Fibroblast of pulmonary artery (primary cell): Measurements from ENCODE around the gene NEIL3.

Experiments used
- DNase-seq: peaks from one replicate; pipeline ENCODE4 v3.0.0-alpha.2; 2010; ENCODE audit warnings: low read depth
- H3K4me3 ChIP-seq: replicated peaks from 2 replicates; pipeline ENCODE4 v1.5.1; 2011; ENCODE audit warnings: low read depth, mild to moderate bottlenecking, control low read depth, low read length, moderate library complexity
- TF ChIP-seq, protein P1 (sequence below): IDR thresholded peaks from 2 replicates; pipeline ENCODE4 v1.5.1; 2011; ENCODE audit warnings: mild to moderate bottlenecking, control low read depth, low read length, inconsistent platforms; ENCODE audit errors: missing control alignments

NEIL3 gene

DNA sequence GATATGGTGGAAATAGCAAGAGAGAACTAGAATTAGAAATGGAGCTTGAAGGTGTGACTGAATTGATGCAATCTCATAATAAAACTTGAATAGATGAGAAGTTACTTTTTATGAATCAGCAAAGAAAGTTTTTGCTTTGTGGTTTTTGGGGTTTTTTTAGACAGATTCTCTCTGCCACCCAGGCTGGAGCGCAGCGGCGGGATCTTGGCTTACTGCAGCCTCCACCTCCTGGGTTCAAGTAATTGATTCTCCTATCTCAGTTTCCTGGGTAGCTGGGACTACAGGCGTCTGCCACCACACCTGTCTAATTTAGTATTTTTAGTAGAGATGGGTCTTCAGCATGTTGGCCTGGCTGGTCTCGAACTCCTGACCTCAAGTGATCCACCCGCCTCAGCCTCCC, 23.7 kb upstream of the NEIL3 start:
- TF ChIP-seq, protein P1, sequence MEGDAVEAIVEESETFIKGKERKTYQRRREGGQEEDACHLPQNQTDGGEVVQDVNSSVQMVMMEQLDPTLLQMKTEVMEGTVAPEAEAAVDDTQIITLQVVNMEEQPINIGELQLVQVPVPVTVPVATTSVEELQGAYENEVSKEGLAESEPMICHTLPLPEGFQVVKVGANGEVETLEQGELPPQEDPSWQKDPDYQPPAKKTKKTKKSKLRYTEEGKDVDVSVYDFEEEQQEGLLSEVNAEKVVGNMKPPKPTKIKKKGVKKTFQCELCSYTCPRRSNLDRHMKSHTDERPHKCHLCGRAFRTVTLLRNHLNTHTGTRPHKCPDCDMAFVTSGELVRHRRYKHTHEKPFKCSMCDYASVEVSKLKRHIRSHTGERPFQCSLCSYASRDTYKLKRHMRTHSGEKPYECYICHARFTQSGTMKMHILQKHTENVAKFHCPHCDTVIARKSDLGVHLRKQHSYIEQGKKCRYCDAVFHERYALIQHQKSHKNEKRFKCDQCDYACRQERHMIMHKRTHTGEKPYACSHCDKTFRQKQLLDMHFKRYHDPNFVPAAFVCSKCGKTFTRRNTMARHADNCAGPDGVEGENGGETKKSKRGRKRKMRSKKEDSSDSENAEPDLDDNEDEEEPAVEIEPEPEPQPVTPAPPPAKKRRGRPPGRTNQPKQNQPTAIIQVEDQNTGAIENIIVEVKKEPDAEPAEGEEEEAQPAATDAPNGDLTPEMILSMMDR: no peak
- no peak for DNase-seq

DNA sequence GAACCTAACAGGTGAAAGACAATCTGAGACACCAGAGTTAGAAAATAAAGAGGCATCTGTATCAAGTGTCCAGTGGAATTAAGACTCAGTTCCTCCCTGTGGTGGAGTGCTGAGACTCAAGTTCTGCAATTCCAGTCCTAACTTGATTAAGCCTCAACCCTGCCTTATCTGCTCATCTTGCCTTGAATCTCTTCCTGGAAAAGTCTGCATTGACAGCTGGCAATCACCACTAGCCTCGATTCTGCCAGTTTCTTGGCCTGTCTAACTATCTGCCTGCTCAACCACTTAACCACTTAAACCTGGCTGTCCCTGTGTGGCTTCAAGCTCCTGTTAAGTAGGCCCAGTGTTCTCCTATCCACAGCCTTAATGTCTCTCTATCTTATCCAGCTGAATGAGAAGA, 22.4 kb upstream of the NEIL3 start:
- no peak overlapping the region for H3K4me3 ChIP-seq
- no peak for DNase-seq
- TF ChIP-seq, protein P1: no peak

More for the DNA sequence above, 23.7 kb upstream of the NEIL3 start:
- no peak overlapping the region for H3K4me3 ChIP-seq

DNA sequence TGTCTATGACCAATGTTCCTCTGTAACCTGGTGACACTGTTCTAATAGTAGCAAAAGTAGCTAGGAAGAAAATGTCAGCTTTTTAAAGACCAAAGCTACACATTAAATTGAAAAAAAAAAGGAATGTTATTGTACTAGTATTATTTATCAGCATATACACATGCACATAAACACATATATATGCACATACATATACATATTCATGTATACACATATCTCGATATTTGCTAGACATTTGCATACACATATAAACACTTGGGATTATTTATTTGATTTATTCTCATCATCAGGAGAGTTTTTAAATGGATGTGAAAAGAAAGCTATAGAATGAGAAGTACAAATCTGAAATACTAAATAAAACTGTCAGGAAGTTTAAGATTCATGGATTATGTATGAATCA, 21.3 kb upstream of the NEIL3 start:
- TF ChIP-seq, protein P1: no peak

DNA sequence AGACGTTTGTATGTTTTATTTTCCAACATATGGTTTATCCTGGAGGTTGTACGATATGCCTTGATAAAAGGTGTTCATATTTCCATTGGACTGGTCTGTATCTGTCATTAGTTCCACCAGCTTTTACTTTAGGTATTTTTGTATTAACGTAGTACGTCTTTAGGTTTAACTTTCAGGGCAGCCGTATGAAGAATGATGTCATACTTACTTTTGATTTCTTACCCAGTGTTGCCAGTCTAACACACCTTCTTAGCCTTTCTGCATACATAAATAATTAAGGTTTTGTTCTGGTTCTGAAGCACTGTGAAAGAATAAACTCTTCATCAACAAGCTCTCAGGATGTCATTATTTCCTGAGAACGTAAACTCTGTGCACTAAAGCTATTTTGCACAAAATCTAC, 18.9 kb upstream of the NEIL3 start:
- TF ChIP-seq, protein P1: no peak
- H3K4me3 ChIP-seq: no peak overlapping the region
- DNase-seq: no peak

More for the DNA sequence above, 21.3 kb upstream of the NEIL3 start:
- no peak overlapping the region for H3K4me3 ChIP-seq
- no peak for DNase-seq

DNA sequence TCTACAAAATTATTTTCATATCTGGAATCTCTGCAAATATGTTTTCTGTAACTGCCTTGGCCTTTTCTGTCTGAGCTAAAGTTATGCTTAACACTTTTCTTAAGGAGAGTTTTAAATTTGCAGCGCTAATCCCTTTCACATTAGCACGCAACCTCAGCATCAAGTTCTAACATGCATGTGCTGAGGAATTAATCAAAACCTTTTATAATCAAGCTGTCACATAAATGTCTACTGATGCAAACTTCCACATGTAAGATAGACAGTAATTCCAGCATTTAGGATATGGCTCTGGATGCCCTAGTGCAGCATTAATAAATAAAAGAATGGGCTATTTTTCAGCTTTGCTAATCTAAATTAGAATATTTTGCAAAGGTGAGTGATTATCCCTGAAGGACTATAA, 17.5 kb upstream of the NEIL3 start:
- TF ChIP-seq, protein P1: no peak
- DNase-seq: no peak
- no peak overlapping the region for H3K4me3 ChIP-seq

DNA sequence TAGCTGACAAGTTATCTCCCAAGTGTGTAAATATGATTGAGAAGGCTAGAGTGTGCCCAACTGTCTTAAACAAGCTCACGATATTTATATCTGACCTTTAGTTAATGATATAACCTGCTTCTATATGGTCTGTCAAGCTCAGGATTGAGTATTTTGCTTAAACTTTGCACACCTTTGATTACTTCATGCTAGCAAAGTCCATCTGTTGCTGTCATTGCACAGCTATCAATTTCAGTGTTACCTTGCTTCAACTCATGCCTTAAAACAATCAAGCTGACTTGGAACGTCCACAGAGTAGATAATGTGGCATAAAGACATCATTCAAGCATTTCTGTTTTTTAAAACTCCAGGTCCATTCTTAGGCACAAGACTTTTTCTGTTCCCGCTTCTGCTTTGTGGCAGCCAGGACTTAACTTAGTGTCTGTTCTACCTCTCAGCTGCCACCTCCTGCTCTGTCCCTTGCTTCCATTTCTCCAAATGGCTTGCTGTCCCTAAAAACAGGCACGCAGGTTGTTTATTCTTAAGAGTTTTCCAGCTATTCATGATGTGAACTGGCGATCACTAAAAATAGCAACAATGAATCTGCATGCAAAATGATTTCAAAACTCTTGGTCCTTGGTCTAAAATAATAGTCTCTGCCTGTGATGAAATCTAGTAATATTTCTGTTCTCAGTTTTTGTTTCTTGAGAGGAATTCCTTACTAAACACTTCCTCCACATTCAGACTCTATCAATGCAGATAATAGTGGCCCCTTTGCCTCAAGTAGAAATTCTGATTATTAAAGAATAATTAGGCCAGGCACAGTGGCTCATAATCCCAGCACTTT, 16.3 kb upstream of the NEIL3 start:
- TF ChIP-seq, protein P1: no peak
- H3K4me3 ChIP-seq: no peak overlapping the region
- DNase-seq: peak; percentile 24

DNA sequence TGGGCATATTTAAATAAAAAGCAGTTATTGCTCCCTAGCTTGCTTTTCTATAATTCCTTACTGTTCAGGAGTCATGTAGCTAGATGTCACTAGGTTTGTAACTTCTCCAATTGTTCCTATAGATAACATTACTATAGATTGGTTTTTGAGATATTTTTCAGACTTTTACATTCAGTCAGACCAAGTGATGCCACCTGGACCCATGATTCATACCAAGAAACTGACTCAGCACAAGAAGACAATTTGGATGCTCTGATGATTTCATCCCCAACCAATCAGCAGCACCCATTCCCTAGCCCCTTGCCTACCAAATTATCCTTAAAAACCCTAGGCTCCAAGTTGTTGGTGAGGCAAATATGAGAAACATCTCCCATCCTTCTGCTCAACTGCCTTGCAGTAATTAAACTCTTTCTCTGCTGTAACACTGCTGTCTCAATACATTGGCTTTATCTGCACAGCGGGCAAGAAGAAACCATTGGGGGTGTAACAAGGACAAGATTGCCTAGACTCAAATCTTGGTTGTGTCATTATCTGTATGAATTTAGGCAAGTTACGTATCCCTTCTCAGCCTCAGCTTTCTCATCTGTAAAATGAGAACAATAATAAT, 11.8 kb upstream of the NEIL3 start:
- H3K4me3 ChIP-seq: no peak overlapping the region
- TF ChIP-seq, protein P1: no peak
- no peak for DNase-seq
